GM12878 (cell line): ENCODE data around the gene SLC1A2. TPM values are rescaled to one million over a fixed set of nuclear protein-coding genes. Genes with fewer than 3 reads are reported as not detected.

ENCODE experiments used
- ATAC-seq: fragments of 200-7000 bp; cut with Tn5 transposase; 3 replicates; pipeline ENCODE4 v1.9.1; 2020; ENCODE audit warnings: mild to moderate bottlenecking, moderate library complexity
- BruUV-seq: library from RNA; stranded (reverse); fragments of 400-500 nt; replicated peaks from 2 replicates; lab custom pipeline; 2021; lab: Mats Ljungman, UMichigan
- CTCF ChIA-PET: fragments of 300-600 bp; sonication (Branson Sonifier 250); formaldehyde crosslinking; extraction: SDS; loops from one replicate; lab custom pipeline; 2021; ENCODE audit warnings: inconsistent platforms; lab: Yijun Ruan, JAX
- POLR2A ChIA-PET: fragments of 350-600 bp; formaldehyde crosslinking; extraction: SDS; loops from one replicate; lab custom pipeline; 2021; ENCODE audit warnings: inconsistent platforms; lab: Charles Lee
- RAD21 ChIA-PET: fragments of 300-600 bp; sonication (Branson Sonifier 250); formaldehyde crosslinking; loops from one replicate; lab custom pipeline; 2023; ENCODE audit warnings: antibody characterized with exemption; ENCODE audit not compliant: unreplicated experiment; lab: Charles Lee
- SMC1A ChIA-PET: fragments of 300-600 bp; sonication (Branson Sonifier 250); formaldehyde crosslinking; loops from one replicate; lab custom pipeline; 2023; ENCODE audit not compliant: unreplicated experiment, uncharacterized antibody; lab: Charles Lee
- DNase-seq: peaks from one replicate; pipeline ENCODE4 v3.0.0-alpha.2; 2011; ENCODE audit warnings: low read depth, low spot score
- FAIRE-seq: peaks from 3 replicates; lab custom pipeline; 2011; peaks lifted over from hg19 to GRCh38; lab: Jason Lieb, UNC
- H2AFZ ChIP-seq: 2 replicates; pipeline ENCODE4 v1.6.0; 2011; ENCODE audit warnings: low read depth, low read length, control low read depth; ENCODE audit not compliant: control insufficient read depth
- H3K27ac ChIP-seq: 2 replicates; pipeline ENCODE4 v1.5.1; 2011; ENCODE audit warnings: control low read depth; ENCODE audit not compliant: control insufficient read depth, insufficient read depth
- H3K27me3 ChIP-seq, 2 experiments: replicated peaks in 1 of 2; 2 replicates each; pipeline versions ENCODE4 v1.6.0 to v1.6.1; 2011; ENCODE audit warnings: low read length in 1 of 2; ENCODE audit not compliant: control insufficient read depth in 2 of 2, insufficient read depth in 2 of 2
- H3K36me3 ChIP-seq, 2 experiments: 2 replicates each; pipeline ENCODE4 v1.5.1; 2011; ENCODE audit warnings: low read length in 1 of 2; ENCODE audit not compliant: control insufficient read depth in 2 of 2, insufficient read depth in 2 of 2
- H3K4me1 ChIP-seq: 2 replicates; pipeline ENCODE4 v1.6.1; 2011; ENCODE audit warnings: mild to moderate bottlenecking, low read length, moderate library complexity, mixed read lengths; ENCODE audit not compliant: control insufficient read depth, insufficient read depth
- H3K4me2 ChIP-seq: 2 replicates; pipeline ENCODE4 v1.6.0; 2011; ENCODE audit warnings: control low read depth; ENCODE audit not compliant: control insufficient read depth, insufficient read depth
- H3K4me3 ChIP-seq: fragments of 200-600 bp; sonication (generic); 2 replicates; pipeline ENCODE4 v1.5.1; 2016
- H3K79me2 ChIP-seq: 2 replicates; pipeline ENCODE4 v1.6.0; 2011; ENCODE audit warnings: low read length; ENCODE audit not compliant: control insufficient read depth, insufficient read depth
- H3K9ac ChIP-seq: 2 replicates; pipeline ENCODE4 v1.8.0; 2011; ENCODE audit warnings: low read length, control low read depth, mixed read lengths; ENCODE audit not compliant: control insufficient read depth, insufficient read depth
- H3K9me3 ChIP-seq: replicated peaks from 3 replicates; pipeline ENCODE4 v1.5.1; 2011; ENCODE audit warnings: mild to moderate bottlenecking, low read length; ENCODE audit not compliant: control insufficient read depth, insufficient read depth
- H4K20me1 ChIP-seq: 2 replicates; pipeline ENCODE4 v1.6.0; 2011; ENCODE audit not compliant: control insufficient read depth, insufficient read depth
- ATF2 ChIP-seq: IDR thresholded peaks from 2 replicates; pipeline ENCODE4 v1.6.1; 2012; ENCODE audit warnings: low read length, inconsistent platforms
- HDAC2 ChIP-seq: fragments of 200-600 bp; sonication (generic); IDR thresholded peaks from 2 replicates; pipeline ENCODE4 v1.6.1; 2017
- JUND ChIP-seq: IDR thresholded peaks from 2 replicates; pipeline ENCODE4 v1.6.1; 2012; ENCODE audit warnings: low read depth, mild to moderate bottlenecking, low read length, improper control_type of control experiment, moderate library complexity
- RCOR1 ChIP-seq: conservative IDR thresholded peaks from 2 replicates; pipeline ENCODE4 v1.6.1; 2012; ENCODE audit warnings: low read depth, low read length, improper control_type of control experiment
- WGBS: methylation state at CpG from one replicate; pipeline ENCODE4 v1.1.6; 2016; ENCODE audit warnings: low lambda C conversion rate; ENCODE audit not compliant: insufficient replicate concordance, insufficient coverage; ENCODE audit errors: missing lambda C conversion rate; 5-methylcytosine and 5-hydroxymethylcytosine counted together
- in situ Hi-C: fragments of 300-500 bp; cut with MboI; formaldehyde crosslinking; loops from 9 replicates; pipeline ENCODE4 v1.14.3; 2018; ENCODE audit warnings: mixed read lengths
- intact Hi-C: fragments of 100-400 bp; cut with micrococcal nuclease; formaldehyde crosslinking; loops from one replicate; pipeline ENCODE4 v1.14.2; 2022; ENCODE audit not compliant: unreplicated experiment
- polyA plus RNA-seq, 11 experiments: library from polyadenylated mRNA; depleted of rRNA in 4 of 11; unstranded in 6 of 11; stranded (reverse) in 5 of 11; fragments of >200 nt; fragmentation: Nextera tagmentation in 4 of 11; fragmentation: Illumina TruSeq in 1 of 11; extraction: Ambion mirVana in 4 of 11; extraction: Trizol in 1 of 11; gene quantifications; 1 replicate in 1 of 11; 2 replicates in 10 of 11; pipeline versions ENCODE4 v1.2.1 to v1.2.3, GENCODE V29; 2011 to 2016; ENCODE audit warnings: inconsistent platforms in 2 of 11, missing spikeins in 2 of 11, low read depth in 1 of 11
- total RNA-seq, 4 experiments: library from RNA; depleted of rRNA in 3 of 4; stranded (reverse); fragments of >200 nt in 3 of 4; fragmentation: Illumina TruSeq in 1 of 4; extraction: Trizol in 1 of 4; gene quantifications; 2 replicates each; pipeline versions ENCODE4 v1.2.1 to v1.2.3, GENCODE V29; 2013 to 2021

The SLC1A2 gene
- total and polyA plus RNA-seq, 10 of the 15 experiments (the other 5 are each of a cell fraction or from before 2014, with no cell fraction given): 0.01 to 0.84 (median 0.22) TPM; not detected in 1

- 84% methylated on average over 4 of the region's 4 CpGs for WGBS
- H3K4me3 ChIP-seq: no peak overlapping the region
- H4K20me1 ChIP-seq: no peaks in the 10 kb centered on the region
- intact Hi-C loops (loop anchor here (5.0 kb wide), 1 partner anchor 89 kb away; no protein-coding TSS in a partner anchor), in situ Hi-C loops (loop anchor here (5.0 kb wide), 2 partner anchors 239 to 314 kb away; no protein-coding TSS in a partner anchor)
- CTCF ChIA-PET: interaction anchor here (1.0 to 11.7 kb wide), 14 partner anchors 17 to 309 kb away, joined by 3 to 98 read pairs (median 6); no protein-coding TSS in a partner anchor
- H3K9me3 ChIP-seq: no peaks in the 10 kb centered on the region; the same call in 2 of the 3 replicates
- no peak overlapping the region for H2AFZ ChIP-seq
- FAIRE-seq (no peak), DNase-seq (no peak), ATAC-seq (no peak)
- no peaks in the 10 kb centered on the region for H3K36me3 ChIP-seq
- RAD21 ChIA-PET: interaction anchor here (0.6 to 7.4 kb wide), 10 partner anchors 9 to 311 kb away, joined by 3 to 79 read pairs (median 4); no protein-coding TSS in a partner anchor
- H3K79me2 ChIP-seq: no peaks in the 10 kb centered on the region
- no peaks in the 10 kb centered on the region for H3K27me3 ChIP-seq
- no peak overlapping the region for H3K27ac ChIP-seq
- peaks cover 19% of the 10 kb centered on the region for H3K4me1 ChIP-seq
- POLR2A ChIA-PET: no interaction called here
- SMC1A ChIA-PET: interaction anchor here (0.8 to 6.5 kb wide), 17 partner anchors 10 to 310 kb away, joined by 3 to 64 read pairs (median 5); no protein-coding TSS in a partner anchor
- no peak overlapping the region for H3K9ac ChIP-seq
- TF ChIP-seq ATF2 (no peak), HDAC2 (no peak), RCOR1 (no peak), JUND (no peak)
- BruUV-seq: no TSS peak
- H3K4me2 ChIP-seq: no peak overlapping the region
These were observed 183.3 kb downstream of the SLC1A2 start for GRCh38 chr11:35235936-35236666.
